GM18508 (cell line): ENCODE measurements around the gene RBMS3.
A peak's percentile ranks its signal among the peaks of the same experiment; 100 is the strongest.
"Not testable (repeated sequence)": the region's sequence is repeated elsewhere in the genome, so short reads cannot be mapped to it uniquely, and the experiment has no call there.

ENCODE experiments used
- ATAC-seq: cut with Tn5 transposase; IDR thresholded peaks from one replicate; pipeline ENCODE4 v1.9.1; 2021; ENCODE audit warnings: moderate number of reproducible peaks; ENCODE audit not compliant: insufficient read depth, unreplicated experiment

RBMS3 gene

DNA sequence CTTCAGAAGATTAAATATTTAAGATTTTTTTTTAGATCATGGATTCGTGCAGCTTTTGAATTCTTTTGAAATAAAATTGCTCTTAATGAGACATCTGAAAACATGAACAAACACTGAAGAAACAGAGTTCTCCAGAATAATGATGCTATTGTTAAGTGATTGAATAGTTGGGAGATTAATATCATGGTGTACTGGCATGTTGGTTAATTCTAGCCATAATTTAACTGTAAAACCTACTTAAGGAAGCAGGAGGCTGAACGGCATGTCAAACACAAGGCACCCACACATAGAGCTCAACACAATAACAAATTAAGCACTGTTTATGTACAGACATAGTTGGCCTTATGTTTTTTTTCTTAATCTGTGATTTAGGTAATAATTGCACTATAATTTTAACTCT, 185.6 kb downstream of the RBMS3 start:
- no peak for ATAC-seq

DNA sequence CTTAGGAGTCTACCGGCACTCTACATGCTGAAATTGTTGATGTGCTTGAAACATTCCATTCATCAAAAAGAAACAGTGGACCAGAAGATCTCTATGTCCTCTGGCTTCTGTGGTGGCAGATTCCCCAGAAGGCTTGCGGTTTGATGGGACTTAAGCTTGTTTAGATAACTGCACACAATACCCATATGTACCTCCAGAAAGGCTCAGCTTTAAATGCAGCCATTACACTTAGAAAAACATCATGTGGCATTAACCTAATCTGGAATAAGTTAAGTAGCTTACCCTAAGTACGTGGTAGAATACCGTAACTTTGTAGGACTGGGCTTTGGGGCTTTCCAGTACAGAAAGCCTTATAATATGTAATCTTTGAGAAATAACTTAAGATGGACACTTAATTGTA, 187.3 kb downstream of the RBMS3 start:
- ATAC-seq = no peak

DNA sequence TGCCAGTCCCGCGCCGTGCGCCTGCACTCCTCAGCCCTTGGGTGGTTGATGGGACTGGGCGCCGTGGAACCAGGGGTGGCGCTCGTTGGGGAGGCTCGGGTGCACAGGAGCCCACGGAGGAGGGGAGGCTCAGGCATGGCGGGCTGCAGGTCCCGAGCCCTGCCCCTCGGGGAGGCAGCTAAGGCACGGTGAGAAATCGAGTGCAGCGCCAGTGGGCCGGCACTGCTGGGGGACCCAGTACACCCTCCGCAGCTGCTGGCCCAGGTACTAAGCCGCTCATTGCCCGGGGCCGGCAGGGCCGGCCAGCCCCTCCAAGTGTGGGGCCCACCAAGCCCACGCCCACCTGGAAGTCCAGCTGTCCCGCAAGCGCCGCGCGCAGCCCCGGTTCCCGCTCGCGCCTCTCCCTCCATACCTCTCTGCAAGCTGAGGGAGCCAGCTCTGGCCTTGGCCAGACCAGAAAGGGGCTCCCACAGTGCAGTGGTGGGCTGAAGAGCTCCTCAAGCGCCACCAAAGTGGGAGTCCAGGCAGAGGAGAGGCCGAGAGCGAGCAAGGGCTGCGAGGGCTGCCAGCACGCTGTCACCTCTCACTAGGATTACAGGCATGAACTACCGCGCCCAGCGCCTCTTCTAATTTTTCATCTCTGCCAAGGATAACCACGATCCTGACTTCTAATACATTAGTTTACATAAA, 192.8 kb downstream of the RBMS3 start:
- ATAC-seq = not testable (repeated sequence)

DNA sequence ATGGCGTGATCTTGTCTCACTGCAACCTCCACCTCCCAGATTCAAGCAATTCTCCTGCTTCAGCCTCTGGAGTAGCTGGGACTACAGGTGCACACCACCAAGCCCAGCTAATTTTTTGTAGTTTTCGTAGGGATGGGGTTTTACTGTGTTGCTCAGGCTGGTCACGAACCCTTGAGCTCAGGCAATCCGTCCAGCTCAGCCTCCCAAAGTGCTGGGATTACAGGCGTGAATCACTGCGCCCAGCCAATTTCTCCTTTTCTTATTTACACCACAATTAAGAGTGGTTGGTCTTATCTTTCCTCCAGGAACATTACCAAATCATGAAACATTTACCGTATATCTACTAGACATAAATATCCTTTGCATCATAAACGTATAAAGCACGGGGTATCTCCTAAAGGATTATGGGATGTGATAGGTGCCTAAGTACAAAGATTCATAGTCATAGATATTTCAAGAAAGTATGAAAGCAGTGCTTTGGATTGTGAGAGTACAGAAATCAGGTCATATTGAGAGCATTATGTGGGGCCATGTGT, 194.5 kb downstream of the RBMS3 start:
- no peak for ATAC-seq

DNA sequence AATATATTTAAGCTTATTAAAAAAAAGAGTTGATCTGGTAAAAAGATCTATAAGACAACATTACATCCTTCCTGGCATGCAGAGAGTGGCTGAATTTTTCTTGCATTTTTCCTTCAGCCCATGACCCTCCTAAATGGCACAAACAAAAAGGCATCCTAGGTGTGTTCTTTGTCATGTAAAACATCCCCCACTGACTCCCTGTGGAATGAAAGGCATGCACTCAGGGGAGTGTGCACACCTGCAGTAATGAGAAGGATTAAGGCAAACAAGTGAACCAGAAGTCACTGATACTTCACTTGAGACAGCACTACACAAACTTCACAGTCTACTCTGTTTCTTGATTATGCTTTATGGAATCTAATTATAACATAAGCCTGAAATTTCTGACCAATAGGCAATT, 195.0 kb downstream of the RBMS3 start:
- no peak for ATAC-seq

DNA sequence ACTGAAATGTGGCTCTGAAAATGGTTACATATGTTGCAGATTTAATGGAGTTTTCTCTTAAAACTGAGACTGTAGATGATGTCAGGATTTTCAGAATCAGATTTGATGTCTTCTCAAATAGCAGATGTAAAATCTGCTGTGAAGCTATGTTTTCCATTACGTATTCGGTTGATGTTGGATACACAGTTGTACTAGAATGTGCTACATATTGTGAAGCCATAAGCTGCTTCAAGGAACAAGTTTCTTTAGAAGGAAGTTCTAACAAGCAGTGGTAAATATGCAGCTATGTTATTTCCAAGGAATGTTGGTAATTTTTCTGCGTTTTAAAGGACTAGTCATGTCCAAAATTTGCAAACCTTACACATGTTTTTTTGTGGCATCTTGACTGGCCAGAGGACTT, 197.7 kb downstream of the RBMS3 start:
- ATAC-seq = no peak

DNA sequence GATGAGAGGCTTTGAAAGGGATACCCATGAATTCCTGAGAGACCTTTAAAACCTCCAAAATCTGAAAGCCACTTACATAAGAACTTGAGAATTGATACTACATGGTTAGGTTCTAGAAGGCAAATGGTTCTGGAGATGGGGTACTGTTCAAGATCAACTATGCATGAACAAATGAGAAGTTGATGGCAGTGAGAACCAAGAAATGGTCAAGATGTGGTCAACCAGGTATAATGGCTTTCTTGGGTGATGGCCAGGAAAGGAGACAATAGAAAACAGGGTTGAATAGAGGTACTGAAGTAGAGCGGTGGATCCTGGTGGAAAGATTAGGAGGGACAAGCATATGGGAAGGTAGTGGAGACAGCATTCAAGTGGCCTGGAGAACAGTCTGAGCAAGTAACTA, 200.4 kb downstream of the RBMS3 start:
- no peak for ATAC-seq

DNA sequence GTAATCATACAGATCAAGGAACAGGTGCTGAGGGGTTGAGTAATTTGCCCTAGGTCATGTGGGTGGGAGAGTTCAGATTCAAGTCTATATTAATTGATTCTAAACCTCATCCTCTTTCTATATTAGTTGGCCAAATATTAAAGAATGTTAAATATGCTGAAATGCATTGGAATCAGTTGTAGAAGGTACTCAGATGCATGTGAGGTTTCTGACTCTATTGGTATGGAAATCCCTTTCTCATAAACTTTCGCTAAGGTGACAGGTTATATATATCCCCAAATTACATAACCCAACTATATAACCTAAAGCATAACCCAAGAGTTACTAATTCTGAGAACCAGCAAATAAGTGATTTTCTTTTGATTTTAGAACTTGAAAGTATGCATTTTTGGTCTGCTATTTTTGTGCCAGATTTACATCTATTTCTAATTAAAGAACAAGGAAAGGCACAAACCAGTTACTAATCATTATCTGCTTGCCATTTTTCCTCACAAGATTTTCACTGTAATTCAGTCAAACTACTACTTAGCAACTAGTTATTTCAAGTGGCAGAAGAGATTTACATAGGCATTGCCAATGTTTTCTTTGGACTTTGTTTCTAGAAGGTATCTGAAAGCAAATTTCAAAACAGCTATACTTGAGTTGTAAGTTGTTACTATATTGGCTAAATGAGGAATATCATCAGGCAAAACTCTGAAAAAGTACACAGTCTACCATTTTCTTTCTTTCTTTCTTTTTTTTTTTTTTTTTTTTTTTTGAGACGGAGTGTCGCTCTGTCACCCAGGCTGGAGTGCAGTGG, 201.3 kb downstream of the RBMS3 start:
- ATAC-seq = peak; percentile 62

DNA sequence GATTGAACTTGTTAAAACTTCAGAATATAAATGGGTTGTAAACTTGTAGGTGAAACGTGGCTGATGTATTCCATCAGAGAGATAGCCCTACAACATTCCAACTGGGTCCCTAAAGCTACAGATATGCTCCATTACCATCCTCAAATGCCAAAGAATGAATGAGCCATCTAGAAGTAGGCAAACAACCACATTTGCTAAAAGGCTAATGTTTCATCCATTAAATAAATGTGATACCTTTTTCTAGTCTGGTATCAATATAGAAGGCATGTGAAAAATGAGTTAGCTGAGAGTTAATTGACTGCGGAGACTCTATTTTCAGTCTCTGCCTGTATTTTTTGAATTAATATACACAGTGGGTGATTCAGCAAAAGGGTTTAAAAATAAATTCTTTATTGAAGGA, 203.8 kb downstream of the RBMS3 start:
- ATAC-seq = no peak

DNA sequence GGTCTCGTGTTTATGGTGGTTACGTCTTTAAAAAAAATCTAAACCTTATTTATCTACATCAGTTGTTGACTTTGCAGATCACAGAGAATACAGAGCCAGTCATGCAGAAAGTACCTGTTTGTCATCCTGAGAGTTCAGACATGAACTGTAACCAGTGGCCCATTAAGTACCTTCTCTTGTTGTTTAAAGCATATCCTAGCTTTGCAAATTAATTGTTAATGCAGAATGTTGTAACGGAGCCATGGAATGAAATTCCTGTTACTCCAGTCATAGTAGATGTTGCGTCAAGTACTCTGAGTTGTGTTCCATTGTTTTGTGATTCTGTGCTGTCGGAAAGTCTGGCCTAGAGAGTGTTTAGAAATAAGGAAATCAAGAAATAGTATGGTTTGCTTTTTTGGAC, 205.2 kb downstream of the RBMS3 start:
- ATAC-seq = no peak

DNA sequence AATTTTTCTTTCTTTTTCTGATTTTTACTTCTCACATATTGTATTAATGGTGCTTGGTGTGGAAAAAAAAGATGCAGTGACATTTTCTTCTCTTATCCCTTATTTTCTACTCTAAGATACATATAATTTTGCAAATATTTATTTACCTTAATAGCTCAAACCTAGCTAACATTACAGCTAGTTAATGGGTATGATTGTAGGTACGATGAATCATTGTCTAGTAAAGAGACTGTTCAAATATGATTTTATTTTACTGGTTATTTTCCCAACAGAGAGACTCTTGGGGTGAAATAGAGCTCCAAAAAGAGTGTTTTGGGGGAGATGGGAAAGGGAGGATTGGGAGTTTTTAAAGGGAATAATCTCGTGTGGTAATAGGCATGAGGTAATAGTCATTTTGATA, 206.0 kb downstream of the RBMS3 start:
- ATAC-seq = no peak

DNA sequence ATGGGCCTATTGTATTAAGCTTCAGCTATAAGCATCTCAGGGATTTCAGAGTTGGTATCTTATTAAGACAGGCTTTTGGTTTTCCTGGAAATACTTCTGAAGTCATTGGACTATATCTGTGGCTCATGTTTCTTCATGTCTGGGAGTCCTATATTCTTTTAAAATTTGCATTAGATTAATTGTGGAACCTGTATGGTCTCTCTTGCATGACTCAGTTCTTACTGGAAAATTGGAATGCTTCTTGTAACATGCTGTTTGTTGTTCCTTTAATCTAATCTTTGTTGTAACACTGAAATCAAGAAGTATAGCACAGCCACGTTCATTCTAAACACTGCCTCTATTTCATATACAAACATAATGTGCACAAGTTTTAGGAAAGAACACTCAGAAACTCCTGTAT, 208.1 kb downstream of the RBMS3 start:
- no peak for ATAC-seq

DNA sequence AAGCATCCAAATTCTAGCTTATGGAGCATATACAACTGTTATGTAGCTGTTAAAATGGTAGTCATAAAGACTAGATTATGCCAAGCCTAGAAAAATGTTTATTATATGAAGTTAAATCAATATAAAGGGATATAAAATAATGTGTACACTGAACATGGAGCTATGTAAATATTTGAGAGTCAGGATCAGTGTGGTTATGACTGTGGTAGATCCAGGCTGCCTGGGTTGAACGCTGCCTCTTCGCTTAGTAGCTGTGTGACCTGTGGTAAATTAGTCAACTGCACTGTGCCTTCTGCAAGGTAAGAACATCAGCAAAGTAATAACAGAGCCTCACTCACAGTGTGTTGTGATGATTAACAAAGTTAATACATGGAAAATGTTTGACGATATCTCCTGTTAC, 212.2 kb downstream of the RBMS3 start:
- ATAC-seq = no peak

DNA sequence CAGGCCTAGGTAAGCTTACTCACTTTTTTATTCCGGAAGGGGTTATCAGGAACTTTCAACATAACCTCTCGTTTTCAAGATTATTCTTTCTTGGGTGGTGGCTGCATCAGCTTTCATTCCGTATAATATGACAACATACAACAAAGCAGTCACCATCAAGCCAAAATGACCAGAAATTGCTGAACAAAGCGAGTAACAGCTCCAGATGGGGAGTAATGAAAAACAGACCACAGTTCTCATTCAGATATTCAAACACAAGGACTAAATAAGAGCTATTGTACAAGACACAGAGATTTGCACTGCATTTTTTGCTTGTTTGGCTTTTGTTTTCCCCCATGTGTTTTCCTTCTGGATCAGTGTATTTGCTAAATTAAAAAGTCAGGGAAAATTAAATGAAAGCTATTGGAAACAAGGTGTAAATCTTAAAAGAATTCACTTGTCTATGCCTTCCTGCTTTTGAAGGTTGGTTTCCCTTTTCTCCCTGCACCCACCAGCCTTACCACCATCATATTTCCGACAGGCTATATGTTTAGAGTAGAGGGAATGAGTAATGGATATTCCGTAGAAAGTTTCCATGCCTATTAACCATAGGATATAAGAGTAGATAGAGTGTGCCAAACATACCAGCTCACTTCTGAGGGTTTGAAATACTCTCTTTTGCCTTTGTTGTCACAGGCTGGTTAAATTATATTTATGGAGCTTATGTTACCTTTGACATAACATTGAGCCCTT, 213.6 kb downstream of the RBMS3 start:
- ATAC-seq = no peak

DNA sequence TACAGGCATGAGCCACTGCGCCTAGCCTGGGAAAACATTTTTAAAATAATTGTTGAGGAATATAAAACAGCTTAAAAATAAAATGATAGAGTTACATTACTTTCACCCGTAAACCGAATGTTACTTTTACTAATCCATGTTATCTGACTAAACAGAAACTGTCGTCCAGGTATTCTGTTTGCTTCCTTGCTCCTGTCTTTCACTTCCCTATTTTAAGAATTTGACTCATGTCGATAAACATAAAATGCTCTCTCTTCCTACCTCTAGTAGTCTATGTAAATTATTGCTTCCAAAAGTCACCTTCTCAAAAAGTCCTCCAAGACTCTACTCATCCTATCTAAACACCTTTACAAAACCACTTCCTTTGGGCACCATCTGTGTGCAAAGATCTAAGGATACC, 216.4 kb downstream of the RBMS3 start:
- ATAC-seq = no peak

DNA sequence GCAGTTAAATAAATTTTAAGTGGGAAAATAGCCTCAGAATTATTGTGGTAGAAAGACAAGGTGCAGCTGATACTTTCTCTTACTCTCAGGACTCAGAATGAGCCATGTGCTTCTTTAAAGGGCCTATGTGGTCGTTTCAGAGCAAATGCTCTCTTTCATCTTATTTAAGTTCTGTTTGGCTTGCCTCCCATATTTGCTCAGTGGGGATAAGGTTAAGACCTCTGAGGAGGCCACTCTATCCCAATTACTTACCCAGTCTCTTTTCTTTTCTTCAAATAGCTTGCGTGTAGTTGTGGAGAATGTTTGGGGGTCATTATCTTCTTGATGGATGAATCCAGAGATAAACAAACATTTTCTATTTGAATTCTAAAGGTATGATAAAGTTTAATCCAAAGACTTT, 221.9 kb downstream of the RBMS3 start:
- no peak for ATAC-seq

DNA sequence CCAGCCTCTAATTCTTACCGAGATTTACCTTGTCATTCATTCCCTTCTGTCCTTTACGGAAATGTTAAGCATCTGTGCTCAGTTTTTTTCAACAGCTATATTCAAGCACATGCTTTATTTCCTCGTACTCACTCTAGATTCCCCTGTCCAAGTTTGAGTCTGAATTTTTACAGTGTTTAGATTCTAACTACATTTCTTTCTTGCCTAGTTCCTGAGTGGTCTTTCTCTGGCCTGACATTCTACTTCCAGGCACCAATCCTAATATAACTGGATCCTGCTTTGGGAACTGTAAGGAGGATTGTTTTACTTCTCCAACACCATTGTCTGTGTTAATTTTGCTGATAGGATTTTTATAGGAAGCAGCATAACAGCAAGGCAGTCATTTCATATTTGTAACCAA, 222.4 kb downstream of the RBMS3 start:
- no peak for ATAC-seq

DNA sequence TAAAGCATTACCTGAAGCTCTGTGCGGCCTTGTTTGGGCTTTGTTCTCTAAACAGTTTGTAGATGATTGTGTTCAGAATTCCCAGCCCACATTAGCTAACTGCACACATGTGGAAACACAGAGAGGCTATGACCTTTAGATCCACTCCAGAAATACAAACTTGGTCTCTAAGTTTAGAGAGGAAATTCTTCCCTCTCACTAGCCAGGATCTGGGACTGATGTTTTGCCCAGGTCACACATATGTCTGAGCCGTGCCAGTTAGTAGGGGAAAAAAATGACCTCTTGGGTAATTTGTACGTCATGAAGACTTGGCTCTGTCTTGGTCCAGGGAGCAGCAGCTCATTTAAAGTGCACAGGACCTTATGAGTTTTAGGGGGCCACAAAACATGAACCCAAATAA, 223.1 kb downstream of the RBMS3 start:
- ATAC-seq = no peak

DNA sequence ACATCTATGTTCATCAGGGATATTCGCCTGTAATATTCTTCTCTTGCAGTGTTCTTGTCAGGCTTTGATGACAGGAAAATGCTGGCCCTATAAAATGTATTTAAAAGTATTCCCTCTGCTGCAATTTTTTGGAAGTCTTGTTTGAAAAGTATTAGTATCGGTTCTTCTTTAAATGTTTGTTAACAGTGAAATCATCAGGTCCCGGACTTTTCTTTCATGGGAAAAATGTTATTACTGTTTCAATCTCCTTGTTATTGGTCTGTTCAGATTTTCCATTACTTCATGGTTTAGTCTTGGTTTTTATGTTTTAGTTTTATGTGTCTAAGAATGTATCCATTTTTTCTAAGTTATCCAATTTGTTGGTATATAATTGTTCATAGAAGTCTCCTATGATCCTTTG, 225.6 kb downstream of the RBMS3 start:
- no peak for ATAC-seq

DNA sequence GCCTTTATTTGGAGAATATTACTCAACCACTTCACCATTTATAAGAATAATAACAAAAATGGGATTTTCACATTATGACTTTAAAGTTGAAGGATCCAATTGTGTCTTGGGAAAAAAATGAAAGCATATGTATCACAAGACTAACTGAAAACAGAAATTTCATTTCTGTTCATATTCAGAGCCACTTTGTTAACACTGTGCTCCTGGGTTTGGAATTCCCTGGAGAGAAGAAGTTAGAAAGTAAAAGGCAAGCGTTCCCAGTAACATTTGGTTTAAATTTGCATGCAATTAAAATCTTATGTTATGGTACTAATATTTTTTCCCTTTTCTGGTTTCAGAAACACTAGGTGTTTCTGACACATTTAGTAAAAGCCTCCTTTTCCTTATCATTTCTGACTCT, 230.8 kb downstream of the RBMS3 start:
- no peak for ATAC-seq

DNA sequence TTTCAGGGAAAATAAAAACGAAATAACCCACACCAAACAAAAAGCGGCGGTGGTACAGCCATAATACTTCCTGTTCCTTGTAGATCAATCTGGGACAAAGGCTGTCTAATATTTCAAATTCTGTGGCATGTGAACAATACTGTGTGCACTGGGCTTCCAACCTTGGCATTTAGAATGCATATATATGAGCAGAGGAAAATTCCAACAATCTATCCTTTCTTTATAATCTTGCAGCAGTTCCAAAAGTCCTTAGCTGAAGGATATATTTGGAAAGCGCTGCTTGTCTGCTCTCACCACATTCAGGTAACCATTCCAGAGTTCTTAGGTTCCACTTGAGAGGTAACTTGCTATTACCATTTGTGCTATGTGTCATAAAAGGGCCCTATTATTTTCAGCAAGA, 231.8 kb downstream of the RBMS3 start:
- no peak for ATAC-seq
